Breast epithelium (tissue), 3 donors: ENCODE data around the gene COLGALT1.

Experiments used
- POLR2AphosphoS5 ChIP-seq, 3 donors: sonication (generic); formaldehyde crosslinking; IDR thresholded peaks; one replicate each; pipeline ENCODE4 v1.6.1; 2017; ENCODE audit warnings: antibody characterized with exemption in 3 of 3
- TF ChIP-seq, protein P1 (sequence below), 3 donors: fragments of 450-650 bp; IDR thresholded peaks; one replicate each; pipeline ENCODE4 v1.5.1; 2016 to 2017; ENCODE audit warnings: antibody characterized with exemption in 3 of 3, mild to moderate bottlenecking in 3 of 3, moderate library complexity in 3 of 3

GRCh38 chr19:17598953-17599352 lies 43.5 kb downstream of the COLGALT1 start:
- TF ChIP-seq, protein P1, sequence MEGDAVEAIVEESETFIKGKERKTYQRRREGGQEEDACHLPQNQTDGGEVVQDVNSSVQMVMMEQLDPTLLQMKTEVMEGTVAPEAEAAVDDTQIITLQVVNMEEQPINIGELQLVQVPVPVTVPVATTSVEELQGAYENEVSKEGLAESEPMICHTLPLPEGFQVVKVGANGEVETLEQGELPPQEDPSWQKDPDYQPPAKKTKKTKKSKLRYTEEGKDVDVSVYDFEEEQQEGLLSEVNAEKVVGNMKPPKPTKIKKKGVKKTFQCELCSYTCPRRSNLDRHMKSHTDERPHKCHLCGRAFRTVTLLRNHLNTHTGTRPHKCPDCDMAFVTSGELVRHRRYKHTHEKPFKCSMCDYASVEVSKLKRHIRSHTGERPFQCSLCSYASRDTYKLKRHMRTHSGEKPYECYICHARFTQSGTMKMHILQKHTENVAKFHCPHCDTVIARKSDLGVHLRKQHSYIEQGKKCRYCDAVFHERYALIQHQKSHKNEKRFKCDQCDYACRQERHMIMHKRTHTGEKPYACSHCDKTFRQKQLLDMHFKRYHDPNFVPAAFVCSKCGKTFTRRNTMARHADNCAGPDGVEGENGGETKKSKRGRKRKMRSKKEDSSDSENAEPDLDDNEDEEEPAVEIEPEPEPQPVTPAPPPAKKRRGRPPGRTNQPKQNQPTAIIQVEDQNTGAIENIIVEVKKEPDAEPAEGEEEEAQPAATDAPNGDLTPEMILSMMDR (IDR thresholded peaks at IDR 0.05), result no peak
- TF ChIP-seq POLR2AphosphoS5 (IDR thresholded peaks at IDR 0.05), result no peak
